ENCODE data around the gene SPSB1.

Gene SPSB1

DNA sequence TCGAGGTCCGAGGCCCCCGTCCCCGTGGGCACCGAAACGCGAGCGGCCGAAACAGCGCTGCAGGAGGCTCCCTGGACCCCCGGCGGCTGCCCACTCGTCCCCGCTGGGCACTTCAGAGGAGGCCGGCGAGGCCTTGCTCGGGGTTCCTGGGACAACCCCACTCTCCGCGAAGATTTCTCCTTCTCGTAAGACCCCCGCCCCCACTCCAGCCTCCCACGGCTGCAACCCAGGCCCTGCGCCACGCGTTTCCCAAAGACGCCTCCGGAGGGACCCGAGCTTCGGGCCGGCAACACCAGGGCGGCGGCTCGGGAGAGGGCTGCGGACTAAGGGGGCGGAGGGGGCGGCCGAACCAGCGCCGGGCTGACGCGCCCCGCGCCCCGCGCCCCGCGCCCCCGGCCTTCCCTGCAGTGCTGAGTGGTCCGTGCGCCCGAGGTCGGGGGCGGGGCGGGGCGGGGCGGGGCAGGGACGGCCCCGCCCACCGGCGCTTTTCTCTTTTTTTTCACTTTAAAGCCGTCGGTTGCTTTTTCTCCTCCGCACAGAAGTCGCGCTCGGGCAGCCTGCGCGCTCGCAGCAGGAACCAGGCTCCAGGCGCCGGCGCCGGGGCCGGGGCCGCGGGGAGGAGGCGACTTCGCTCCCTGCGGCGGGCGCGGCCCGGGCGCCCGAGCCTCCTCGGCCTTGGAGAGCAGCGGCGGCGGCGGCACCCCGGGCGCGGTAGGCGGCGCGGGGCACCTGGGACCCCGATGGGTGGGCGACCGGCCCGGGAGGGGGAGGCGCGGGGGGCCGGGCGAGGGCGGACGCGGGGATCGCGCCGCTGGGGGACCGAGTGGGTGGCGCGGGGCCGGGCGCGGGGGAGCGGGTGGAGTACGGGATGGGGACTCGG, at the start of gene SPSB1:
TSS of gene SPSB1 (plus strand) at position 534 of the 880 bp plus-strand sequence. CDS start 62,998 bp downstream, outside the sequence.
- DNase-seq (ENCODE audit: low read depth in 2 of 3, low spot score in 2 of 3): peak in 1 of 3 experiments; percentile 24

DNA sequence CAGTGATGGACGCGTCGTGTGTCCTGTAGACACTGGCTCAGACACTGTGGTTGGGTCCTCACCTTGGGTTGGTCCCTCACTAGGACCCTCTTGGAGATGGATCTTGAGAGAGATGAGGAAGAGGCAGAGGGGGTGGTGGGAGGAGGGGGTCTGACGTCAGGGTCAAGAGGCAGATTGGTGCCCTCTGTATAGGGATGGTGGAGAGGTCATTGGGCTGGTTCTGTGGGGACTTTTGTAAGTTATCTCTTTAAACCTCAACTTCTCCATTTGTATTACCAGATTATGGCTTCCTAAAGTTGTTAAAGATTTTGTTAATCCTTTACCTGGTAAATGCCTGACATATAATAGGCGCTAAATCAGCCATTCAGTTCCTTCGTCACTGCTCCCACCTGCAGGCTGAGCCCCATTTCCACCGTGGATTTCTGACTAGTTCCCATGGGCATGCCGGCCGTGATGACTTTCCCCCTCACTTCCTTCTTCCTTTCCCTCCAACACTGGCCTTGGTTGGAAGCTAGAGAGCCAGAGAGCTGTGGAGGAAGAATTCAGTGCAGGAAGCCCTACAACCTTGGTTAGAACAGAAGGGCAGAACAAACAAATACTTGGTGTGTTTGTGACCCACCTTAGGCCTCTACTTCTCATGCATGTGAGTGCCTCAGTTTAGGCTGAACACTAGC, 49.5 kb upstream of the SPSB1 start:
- no peak for DNase-seq (ENCODE audit: low read depth in 2 of 3, low spot score in 2 of 3)

DNA sequence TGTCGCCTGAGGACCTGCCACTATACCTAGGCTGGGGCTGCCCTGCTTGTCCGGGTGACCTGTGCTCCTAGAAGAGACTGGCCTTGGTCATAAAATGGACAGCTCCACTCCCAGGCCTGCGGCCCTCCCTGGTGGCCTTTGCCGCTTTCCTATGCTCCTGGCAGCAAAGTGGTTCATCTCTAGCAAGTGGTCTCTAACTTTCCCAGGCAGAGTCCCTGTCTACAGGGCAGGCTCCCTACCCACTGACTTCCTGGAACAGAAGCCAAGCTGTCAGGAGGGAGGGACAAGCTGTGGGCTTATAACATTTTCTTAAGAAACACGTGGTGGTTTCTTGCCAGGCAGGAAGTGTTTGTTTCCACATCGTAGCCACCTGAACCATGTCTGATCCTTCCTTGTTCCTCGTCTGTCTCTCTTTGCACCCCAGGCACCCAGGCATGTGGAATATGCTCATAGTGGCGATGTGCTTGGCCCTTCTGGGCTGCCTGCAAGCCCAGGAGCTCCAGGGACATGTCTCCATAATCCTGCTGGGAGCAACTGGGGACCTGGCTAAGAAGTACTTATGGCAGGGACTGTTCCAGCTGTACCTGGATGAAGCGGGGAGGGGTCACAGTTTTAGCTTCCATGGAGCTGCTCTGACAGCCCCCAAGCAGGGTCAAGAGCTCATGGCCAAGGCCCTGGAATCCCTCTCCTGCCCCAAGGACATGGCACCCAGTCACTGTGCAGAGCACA, 48.0 kb upstream of the SPSB1 start:
- no peak for DNase-seq (ENCODE audit: low read depth in 2 of 3, low spot score in 2 of 3)

DNA sequence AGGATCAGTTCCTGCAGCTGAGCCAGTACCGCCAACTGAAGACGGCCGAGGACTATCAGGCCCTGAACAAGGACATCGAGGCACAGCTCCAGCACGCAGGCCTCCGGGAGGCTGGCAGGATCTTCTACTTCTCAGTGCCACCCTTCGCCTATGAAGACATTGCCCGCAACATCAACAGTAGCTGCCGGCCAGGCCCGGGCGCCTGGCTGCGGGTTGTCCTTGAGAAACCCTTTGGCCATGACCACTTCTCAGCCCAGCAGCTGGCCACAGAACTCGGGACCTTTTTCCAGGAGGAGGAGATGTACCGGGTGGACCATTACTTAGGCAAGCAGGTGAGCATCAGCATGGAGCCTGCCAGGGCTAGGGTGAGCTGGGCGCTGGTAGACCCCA, 47.5 kb upstream of the SPSB1 start:
- DNase-seq (ENCODE audit: low read depth in 2 of 3, low spot score in 2 of 3): no peak

DNA sequence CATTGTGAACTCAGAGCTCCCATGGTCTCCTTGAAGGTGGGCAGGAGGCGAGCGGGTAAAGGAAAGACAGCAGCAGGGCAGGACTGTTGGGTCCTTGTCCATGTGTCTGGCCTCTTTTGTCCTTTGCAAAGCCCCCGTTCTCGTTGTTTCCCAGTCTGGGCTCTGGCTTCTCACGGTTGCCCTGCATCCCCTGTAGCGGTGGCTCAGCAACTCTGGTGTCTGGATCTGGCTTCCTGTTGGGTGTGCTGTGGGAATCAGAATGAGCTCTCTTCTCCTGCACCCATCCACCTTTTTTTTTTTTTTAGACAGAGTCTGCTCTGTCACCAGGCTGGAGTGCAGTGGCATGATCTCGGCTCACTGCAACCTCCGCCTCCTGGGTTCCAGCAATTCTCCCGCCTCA, 47.0 kb upstream of the SPSB1 start:
- DNase-seq (ENCODE audit: low read depth in 2 of 3, low spot score in 2 of 3): no peak

DNA sequence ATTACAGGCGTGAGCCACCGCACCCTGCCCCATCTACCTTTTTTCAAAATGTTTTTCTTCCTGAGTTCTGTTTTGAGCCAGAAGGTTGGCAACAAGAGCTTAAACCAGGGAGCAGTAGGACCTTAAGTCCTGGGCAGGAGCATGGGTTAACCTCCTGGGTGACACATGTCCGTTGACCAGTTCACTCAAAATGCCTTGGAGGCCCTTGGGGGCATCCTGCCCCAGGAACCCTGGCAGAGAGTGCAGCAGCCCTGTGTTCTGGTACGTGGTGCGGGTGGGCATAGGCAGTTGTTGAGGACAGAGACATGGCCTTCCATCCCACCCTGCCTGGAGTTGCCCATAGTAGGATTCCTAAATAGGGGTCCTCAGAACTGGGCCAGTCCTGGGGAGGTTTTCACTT, 46.5 kb upstream of the SPSB1 start:
- DNase-seq (ENCODE audit: low read depth in 2 of 3, low spot score in 2 of 3): no peak

DNA sequence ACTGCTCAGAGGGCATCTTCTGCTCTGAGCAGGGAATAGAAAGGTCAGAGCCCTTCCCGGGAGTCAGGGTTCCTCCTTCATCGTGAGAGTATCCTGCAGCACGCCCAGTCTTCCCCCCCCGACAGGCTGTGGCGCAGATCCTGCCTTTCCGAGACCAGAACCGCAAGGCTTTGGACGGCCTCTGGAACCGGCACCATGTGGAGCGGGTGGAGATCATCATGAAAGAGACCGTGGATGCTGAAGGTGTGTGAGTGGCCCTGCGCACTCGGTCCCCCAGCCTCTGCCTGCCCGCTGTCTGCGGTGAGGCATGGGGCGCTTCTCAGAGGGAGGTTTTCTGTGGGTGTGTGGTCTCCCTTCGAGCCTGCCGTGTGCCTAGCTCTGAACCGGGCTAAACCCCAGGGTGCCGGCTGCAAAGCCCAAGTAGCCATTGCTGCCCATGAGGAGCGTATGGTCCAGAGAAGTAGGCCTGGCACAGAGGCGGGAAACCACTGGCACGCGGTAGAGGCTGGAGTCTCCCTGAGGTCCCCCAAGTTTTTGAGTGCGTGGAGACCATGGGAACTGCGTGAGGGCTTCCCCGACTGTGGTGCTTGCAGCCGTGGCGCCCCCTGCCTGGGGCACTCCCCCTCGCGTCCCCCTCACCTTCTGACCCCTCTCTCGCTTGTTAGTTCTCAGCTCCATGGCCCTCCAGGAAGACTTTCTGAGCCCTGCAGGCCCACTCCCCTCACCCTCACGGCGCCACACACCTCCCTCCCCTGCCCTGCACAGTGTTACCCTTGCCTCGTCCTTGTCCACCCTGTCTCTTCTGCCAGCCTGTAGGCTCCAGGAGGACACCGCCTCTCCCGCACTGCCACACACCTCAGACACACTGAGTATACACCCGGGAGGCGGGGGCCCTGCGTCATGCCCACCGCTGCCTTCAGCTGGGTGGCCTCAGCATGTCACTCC, 45.6 kb upstream of the SPSB1 start:
- no peak for DNase-seq (ENCODE audit: low read depth in 2 of 3, low spot score in 2 of 3)

DNA sequence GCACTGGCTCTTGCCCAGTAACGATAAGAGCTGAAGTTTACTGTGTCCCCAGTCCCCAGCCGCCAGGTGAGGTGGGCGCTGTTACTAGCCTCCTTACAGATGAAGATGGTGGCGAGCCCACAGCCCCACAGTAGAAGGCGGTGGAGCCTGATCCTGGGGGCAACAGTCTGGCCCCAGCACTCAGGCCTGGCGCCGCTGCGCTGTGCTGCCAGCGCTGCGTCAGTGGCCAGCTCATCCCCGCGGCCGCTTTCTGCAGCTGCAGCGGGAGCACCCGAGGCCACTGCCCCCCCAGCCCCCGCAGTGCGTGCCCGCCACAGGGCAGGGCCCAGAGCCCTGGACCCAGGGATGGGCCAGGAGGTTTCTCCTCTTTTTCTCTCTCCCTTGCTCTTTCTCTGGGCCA, 44.8 kb upstream of the SPSB1 start:
- DNase-seq (ENCODE audit: low read depth in 2 of 3, low spot score in 2 of 3): no peak

DNA sequence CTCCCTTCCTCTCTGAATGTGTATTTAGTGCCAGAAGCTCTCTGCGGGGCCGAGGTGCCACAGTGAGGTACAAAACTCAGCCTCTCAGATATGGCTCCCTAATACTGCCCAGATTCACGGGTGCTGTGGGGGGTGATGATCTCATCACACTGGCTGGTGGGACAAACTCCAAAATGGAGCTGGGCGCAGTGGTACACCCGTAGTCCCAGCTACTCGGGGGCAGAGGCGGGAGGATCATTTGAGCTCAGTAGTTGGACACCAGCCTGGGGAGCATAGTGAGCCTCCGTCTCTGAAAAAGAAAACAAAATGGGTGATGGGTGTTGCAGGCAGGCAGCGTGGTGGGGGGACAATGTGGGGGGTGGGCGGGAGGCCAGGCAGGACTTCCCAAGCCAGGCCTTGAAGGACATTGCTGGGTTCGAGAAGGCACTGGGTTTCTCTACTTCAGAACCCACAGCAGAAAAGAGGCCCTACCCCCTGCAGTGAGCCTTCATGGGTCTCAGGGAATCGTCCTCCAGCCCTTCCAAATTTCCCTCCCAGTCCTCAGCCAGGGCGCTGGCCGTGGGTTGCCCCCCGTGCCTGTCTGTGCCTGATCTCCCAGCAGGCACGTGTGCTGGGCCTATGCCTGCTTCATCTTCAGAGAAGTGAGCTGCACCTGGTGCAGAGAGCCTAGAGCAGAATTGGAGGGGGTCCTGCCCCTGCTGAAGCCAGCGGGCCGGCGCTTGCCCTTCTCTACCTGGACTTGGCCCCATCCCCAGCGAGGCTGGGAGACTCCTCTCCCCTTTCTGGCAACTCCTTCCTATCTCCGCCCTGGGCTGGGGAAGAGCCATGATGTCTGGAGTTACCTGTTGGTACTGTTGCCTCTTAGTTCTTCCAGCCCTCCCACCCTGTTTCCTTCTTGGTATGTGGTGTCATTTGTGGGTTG, 44.1 kb upstream of the SPSB1 start:
- DNase-seq (ENCODE audit: low read depth in 2 of 3, low spot score in 2 of 3): no peak

DNA sequence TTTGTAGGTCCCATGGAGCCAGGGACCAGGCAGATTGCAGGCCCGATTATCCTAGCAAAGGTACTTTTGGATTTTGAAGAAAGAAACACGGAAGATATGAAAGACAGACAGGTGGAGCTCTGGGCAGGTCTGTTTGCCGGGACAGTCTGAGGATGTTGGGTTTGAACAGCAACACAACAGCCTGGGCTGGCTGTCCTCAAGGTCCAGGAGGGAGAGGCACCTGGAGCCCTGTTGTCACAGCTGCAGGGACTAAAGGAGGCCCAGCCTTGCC, 43.5 kb upstream of the SPSB1 start:
- no peak for DNase-seq (ENCODE audit: low read depth in 2 of 3, low spot score in 2 of 3)

DNA sequence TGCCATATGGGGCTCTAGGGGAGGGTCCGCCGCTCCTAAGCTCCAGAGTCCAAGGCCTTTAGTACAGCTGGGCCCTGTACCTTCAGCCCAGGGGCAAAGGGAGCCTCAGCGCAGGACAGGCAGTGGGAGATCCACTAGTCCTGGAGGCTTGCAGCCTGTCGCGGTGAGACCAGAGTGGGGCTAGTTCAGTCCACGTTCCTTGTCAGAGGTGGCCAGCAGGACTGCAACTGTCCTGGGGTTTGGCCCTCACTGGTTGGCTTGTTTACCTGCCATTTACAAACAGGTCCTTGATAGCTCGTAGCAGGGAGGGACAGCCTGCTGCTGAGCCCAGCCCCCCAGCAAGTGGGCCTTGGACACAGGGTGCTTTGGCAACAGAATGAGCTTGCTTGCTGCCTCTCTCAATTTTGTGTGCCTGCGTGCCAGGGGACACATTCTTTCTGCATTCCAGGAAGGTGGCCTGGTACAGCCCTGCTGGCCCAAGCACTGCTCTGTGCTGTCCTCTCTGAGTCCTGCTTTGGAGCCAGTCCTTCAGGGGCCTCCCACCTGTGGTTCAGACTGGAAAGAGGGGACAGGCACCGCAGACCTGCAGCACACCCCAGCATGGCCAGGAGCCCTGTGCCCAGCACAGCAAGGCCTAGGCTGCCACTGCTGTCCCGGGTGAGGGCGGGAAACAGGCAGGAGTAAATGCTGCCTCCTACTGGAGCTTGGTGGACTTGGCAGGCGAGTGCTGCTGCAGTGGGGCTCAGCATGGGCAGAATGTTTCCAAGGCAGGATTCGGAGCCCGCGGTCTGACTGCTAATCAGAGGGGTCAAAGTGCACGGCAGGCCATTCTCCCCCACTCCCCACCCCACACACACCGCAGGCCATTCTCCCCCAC, 42.9 kb upstream of the SPSB1 start:
- DNase-seq (ENCODE audit: low read depth in 2 of 3, low spot score in 2 of 3): no peak

DNA sequence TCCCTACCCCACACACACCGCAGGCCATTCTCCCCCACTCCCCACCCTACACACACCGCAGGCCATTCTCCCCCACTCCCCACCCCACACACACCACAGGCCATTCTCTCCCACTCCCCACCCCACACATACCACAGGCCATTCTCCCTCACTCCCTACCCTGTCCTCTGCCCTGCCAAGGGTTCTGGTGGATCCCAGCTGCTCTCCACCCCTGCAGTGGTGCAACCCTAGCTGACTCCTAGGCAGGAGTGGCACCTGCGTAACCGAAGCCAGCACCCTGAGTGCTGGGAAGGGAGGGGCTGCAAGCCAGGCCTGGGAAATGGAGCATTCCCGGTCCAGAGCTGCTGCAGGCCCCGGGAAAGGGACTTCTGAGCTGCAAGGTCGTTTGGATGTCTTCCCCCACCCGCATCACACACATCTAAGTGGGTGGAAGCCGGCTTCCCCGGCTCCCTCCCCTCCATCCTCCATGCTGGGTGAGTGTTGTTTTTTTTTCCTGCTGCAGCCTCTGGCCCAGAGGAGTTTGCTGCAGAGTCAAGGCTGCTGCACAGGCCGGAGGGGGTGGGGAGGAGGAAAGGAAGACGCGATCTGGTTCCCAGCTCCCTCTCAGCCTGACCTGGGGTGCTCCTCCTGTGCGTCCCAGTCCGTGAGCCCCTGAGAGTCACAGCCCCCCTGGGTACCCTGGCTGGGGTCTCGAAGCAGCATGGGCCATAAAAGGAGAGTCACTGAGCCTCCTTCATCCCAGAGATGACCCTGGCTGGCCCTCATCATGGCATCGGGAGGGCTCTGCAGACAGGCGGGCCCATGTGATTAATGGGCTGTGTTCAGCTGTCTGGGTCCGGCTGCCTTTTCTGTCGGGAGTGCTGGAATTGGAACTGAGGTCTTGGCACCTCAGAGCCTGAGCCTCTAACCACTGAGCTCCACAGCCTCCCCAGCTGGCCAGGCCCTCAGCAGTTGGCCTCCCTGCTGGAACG, 42.0 kb upstream of the SPSB1 start:
- no peak for DNase-seq (ENCODE audit: low read depth in 2 of 3, low spot score in 2 of 3)

DNA sequence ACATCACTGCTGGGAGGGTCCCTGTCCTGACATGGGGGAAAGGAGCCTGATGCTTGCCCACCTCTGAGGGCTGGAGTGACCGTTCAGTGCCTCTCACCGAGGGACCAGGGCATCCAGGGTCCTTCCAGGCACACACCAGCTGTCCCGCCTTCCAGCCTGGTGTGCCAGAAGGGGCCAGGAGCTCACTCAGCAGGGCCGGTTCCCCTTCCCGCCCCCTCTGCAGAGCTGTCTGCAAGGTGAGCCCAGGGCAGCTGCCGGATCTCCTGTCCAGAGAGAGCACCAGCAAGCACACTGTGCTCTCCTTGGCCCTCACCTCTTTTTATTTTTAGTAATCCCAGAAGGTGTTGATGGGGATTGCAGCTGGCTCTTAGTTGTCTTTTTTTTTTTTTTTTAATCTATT, 41.2 kb upstream of the SPSB1 start:
- no peak for DNase-seq (ENCODE audit: low read depth in 2 of 3, low spot score in 2 of 3)

DNA sequence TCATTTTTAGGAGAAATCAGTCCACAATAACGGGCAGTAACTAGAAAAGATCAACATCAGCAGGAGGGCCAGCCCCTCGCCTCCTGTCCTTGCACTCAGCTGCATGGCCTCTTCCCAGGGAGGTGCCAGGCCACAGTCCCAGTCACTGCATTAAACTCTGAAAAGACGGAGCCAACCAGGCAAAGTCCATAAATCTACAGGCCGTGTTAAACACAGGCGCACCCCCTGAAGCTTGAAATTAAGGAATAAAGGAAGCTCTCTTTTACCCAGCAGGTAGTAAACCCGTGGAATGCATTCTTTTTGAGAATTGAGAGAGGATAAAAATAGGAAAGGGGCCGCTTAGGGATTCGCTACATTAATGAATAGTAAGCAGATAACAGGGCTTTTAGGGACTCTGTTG, 39.7 kb upstream of the SPSB1 start:
- DNase-seq (ENCODE audit: low read depth in 2 of 3, low spot score in 2 of 3): no peak

DNA sequence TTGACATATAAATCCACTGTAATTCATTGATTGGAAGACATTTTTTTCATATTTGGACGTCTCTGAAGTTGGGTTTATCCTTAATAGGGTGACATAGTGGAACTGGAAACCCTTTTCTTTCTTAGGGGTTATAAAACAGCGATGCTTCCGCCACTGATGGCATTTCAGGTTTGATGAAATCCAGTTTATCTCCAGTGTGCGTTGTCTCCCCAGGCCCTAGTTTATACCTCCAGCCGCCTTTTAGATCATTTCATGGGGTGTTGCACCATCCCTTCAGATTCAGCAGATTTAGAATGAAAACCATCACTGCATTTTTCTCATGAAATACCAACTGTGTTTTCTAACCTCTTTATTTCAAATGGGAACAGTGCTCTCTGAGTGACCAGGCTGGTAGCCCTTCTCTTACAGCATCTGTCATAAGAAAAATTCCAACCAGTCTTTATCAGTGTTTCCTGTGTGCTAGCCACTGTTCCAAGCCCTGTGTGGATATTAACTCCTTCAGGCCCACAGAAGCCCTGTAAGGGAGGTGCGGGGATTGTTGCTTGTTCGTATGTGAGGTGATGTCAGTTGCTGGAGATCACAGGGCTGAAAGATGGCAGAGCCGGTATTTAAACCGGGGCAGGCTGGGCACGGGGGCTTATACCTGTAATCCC, 39.1 kb upstream of the SPSB1 start:
- no peak for DNase-seq (ENCODE audit: low read depth in 2 of 3, low spot score in 2 of 3)

DNA sequence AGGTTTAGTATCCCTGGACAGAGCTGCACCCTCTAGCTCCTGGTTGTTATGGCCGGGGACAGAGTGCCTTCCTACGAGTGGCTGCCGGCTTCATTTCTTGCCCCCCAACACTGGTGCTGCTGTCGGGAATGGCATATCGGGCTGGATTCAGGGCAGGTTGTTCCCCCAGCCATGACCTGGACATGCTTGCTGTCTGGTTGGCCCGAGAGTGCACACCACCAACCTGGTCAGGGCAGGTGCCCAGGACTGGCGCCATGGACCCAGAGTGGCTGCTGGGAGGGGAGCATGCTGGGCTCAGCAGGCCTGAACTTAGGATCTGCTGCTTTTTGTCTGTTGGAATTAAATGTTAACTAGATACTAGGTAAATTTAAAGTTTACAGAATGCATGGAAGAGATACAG, 36.4 kb upstream of the SPSB1 start:
- DNase-seq (ENCODE audit: low read depth in 2 of 3, low spot score in 2 of 3): no peak

DNA sequence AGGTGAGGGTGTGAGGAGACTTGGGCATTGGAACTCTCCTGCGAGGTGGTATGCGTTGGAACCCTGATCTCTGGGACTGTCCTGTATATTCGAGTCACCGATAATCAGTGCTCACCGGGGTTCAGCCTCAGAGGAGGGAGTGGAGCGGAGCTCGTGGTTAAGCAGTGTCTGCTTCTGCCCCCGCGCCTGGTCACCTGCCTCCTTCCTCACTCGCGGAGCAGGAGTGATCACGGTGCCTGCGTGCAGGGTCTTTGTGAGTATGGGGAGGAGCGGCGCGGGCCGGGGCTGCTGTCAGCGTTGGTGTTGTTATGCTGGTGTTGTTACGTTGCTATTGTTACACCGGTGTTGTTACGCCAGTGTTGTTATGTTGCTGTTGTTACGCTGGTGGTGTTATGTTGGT, 34.8 kb upstream of the SPSB1 start:
- no peak for DNase-seq (ENCODE audit: low read depth in 2 of 3, low spot score in 2 of 3)
